ENCODE results near the gene SEPSECS. TPM values are rescaled to one million over a fixed set of nuclear protein-coding genes. Genes with fewer than 3 reads are reported as not detected.

The SEPSECS gene
- total RNA-seq, 1 experiment from 2014 or later = 9.1 TPM

DNA sequence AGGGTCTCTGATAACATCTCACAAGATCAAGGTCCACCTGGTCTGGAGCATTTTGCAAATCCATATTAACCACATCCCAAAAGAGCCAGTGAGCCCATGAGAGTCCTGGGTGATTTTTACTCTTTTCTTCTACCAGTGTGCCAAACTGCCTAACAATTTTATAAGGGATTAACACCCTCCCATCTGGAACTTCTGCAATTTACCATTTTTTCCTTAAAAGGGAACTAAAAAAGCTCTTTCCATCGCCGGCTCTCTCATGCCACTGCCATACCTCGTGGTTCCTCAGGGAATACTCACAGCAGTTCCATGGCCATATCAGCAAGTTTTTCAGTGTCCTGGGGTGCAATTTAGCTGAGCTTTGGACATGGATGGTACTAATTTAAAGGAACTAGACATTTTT lies 55.7 kb downstream of the SEPSECS start:
- H3K4me2 ChIP-seq = no peak overlapping the region
- CTCF ChIA-PET = interaction anchor here (0.7 kb wide), 1 partner anchor 13 kb away, joined by 4 read pairs; no protein-coding TSS in a partner anchor
- H3K4me1 ChIP-seq (replicated peaks; ENCODE audit: insufficient read depth) = no peaks in the 10 kb centered on the region
- intact Hi-C loops (cut with micrococcal nuclease; ENCODE audit: unreplicated experiment) = no loop called here
- H3K79me2 ChIP-seq (ENCODE audit: low read depth) = no peaks in the 10 kb centered on the region
- no peak for DNase-seq
- H3K4me3 ChIP-seq = no peak overlapping the region
- H3K36me3 ChIP-seq (ENCODE audit: low read depth) = no peaks in the 10 kb centered on the region
- no TSS peak for BruUV-seq (replicated peaks)
- TF ChIP-seq EZH2 (IDR thresholded peaks at IDR 0.05; ENCODE audit: low read depth) = no peak
- TF ChIP-seq, protein P1, sequence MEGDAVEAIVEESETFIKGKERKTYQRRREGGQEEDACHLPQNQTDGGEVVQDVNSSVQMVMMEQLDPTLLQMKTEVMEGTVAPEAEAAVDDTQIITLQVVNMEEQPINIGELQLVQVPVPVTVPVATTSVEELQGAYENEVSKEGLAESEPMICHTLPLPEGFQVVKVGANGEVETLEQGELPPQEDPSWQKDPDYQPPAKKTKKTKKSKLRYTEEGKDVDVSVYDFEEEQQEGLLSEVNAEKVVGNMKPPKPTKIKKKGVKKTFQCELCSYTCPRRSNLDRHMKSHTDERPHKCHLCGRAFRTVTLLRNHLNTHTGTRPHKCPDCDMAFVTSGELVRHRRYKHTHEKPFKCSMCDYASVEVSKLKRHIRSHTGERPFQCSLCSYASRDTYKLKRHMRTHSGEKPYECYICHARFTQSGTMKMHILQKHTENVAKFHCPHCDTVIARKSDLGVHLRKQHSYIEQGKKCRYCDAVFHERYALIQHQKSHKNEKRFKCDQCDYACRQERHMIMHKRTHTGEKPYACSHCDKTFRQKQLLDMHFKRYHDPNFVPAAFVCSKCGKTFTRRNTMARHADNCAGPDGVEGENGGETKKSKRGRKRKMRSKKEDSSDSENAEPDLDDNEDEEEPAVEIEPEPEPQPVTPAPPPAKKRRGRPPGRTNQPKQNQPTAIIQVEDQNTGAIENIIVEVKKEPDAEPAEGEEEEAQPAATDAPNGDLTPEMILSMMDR (conservative IDR thresholded peaks at IDR 0.05) = no peak
- H3F3A ChIP-seq (ENCODE audit: insufficient read depth, low read depth) = no peaks in the 10 kb centered on the region
- no peak overlapping the region for H3K27ac ChIP-seq
- no peaks in the 10 kb centered on the region for H3K9me2 ChIP-seq (ENCODE audit: insufficient read depth)
- H3K9me3 ChIP-seq (ENCODE audit: insufficient read depth, low read depth) = no peaks in the 10 kb centered on the region
- H2AFZ ChIP-seq = no peak overlapping the region
- no peaks in the 10 kb centered on the region for H4K20me1 ChIP-seq (ENCODE audit: insufficient read depth)
- POLR2A ChIA-PET (ENCODE audit: unreplicated experiment) = no interaction called here
- H3K27me3 ChIP-seq (ENCODE audit: insufficient read depth, low read depth) = peaks cover 9% of the 10 kb centered on the region; the same call in 1 of the 2 replicates

DNA sequence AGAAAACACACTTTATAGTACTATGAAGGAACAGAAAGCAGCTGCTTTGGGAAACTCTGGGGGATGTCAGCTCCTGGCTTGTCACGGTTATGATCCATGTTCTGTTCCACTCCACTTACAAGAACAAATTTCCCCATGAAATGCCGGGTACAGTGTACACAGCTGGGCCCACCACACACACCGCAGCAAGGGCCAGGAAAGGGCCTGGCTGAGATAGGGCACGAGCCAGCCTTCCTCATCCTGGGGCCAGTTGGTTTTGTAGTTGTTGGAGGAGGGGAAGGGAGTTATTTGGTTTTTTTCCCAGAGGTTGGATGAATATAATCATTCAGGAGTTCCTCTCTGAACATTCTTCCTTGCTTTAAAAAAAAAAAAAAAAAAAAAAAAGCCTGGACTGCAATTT lies 56.8 kb downstream of the SEPSECS start:
- no peak overlapping the region for H3K4me2 ChIP-seq
- CTCF ChIA-PET = no interaction called here
- TF ChIP-seq, protein P1 (conservative IDR thresholded peaks at IDR 0.05) = no peak
- TF ChIP-seq EZH2 (IDR thresholded peaks at IDR 0.05; ENCODE audit: low read depth) = no peak
- no peaks in the 10 kb centered on the region for H3K9me2 ChIP-seq (ENCODE audit: insufficient read depth)
- POLR2A ChIA-PET (ENCODE audit: unreplicated experiment) = no interaction called here
- no TSS peak for BruUV-seq (replicated peaks)
- H3K4me3 ChIP-seq = no peak overlapping the region
- H4K20me1 ChIP-seq (ENCODE audit: insufficient read depth) = no peaks in the 10 kb centered on the region
- no peak overlapping the region for H3K27ac ChIP-seq
- no peak overlapping the region for H2AFZ ChIP-seq
- no peaks in the 10 kb centered on the region for H3K4me1 ChIP-seq (replicated peaks; ENCODE audit: insufficient read depth)
- peaks cover 9% of the 10 kb centered on the region; the same call in 1 of the 2 replicates for H3K27me3 ChIP-seq (ENCODE audit: insufficient read depth, low read depth)
- intact Hi-C loops (cut with micrococcal nuclease; ENCODE audit: unreplicated experiment) = loop anchor here (1.0 kb wide), 1 partner anchor 37 kb away; no protein-coding TSS in a partner anchor
- no peaks in the 10 kb centered on the region for H3F3A ChIP-seq (ENCODE audit: insufficient read depth, low read depth)
- DNase-seq = no peak
- H3K9me3 ChIP-seq (ENCODE audit: insufficient read depth, low read depth) = no peaks in the 10 kb centered on the region
- no peaks in the 10 kb centered on the region for H3K79me2 ChIP-seq (ENCODE audit: low read depth)
- H3K36me3 ChIP-seq (ENCODE audit: low read depth) = no peaks in the 10 kb centered on the region

DNA sequence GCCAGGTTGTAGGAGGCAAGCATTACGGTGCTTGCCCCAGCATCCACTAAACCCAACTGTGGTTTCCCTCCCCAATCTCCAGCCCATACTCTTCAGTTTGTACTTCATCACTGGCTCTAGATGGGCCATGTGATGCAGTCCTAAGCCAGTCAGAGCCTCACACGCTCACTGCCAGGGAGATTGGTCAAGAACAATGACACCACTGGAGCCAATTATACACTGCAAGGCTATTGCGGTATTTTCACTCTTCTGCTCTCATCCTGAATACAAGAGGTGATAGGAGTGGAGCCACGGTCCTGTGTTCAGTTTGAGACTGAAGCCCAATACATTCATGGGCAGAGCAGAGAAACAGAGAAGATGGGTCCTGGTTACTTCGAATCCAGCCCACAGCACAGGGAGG lies 58.4 kb downstream of the SEPSECS start:
- H4K20me1 ChIP-seq (ENCODE audit: insufficient read depth) = no peaks in the 10 kb centered on the region
- H3K36me3 ChIP-seq (ENCODE audit: low read depth) = no peaks in the 10 kb centered on the region
- H3K27ac ChIP-seq = no peak overlapping the region
- H3F3A ChIP-seq (ENCODE audit: insufficient read depth, low read depth) = no peaks in the 10 kb centered on the region
- no TSS peak for BruUV-seq (replicated peaks)
- no peak overlapping the region for H2AFZ ChIP-seq
- no peak for DNase-seq
- H3K4me1 ChIP-seq (replicated peaks; ENCODE audit: insufficient read depth) = no peaks in the 10 kb centered on the region
- no peak for TF ChIP-seq EZH2 (IDR thresholded peaks at IDR 0.05; ENCODE audit: low read depth)
- TF ChIP-seq, protein P1 (conservative IDR thresholded peaks at IDR 0.05) = no peak
- no peaks in the 10 kb centered on the region for H3K9me2 ChIP-seq (ENCODE audit: insufficient read depth)
- no peak overlapping the region for H3K4me3 ChIP-seq
- intact Hi-C loops (cut with micrococcal nuclease; ENCODE audit: unreplicated experiment) = no loop called here
- ChIA-PET CTCF (no interaction called here), POLR2A (ENCODE audit: unreplicated experiment) (no interaction called here)
- H3K27me3 ChIP-seq (ENCODE audit: insufficient read depth, low read depth) = peaks cover 9% of the 10 kb centered on the region; the same call in 1 of the 2 replicates
- H3K9me3 ChIP-seq (ENCODE audit: insufficient read depth, low read depth) = no peaks in the 10 kb centered on the region
- no peak overlapping the region for H3K4me2 ChIP-seq
- H3K79me2 ChIP-seq (ENCODE audit: low read depth) = no peaks in the 10 kb centered on the region
